ENCODE data around the gene ITSN1.

ITSN1 gene

GRCh38 chr21:33651965-33652680 is 9.8 kb downstream of the ITSN1 start:
- no peaks in the 10 kb centered on the region for H3F3A ChIP-seq (ENCODE audit: control insufficient read depth, insufficient read depth)
- H3K4me2 ChIP-seq (ENCODE audit: low read length) = no peak overlapping the region
- H3K9me2 ChIP-seq (replicated peaks; ENCODE audit: control insufficient read depth, low read length) = no peaks in the 10 kb centered on the region
- H3K27me3 ChIP-seq (ENCODE audit: control insufficient read depth, low read length) = no peaks in the 10 kb centered on the region
- no peaks in the 10 kb centered on the region for H3K36me3 ChIP-seq (ENCODE audit: control insufficient read depth, low read length)
- no peaks in the 10 kb centered on the region for H3K4me1 ChIP-seq (ENCODE audit: control insufficient read depth, low read length)
- peaks cover 6% of the 10 kb centered on the region; the same call in 1 of the 2 replicates for H4K20me1 ChIP-seq (ENCODE audit: control insufficient read depth, insufficient read depth, low read depth, low read length)
- H3K27ac ChIP-seq (ENCODE audit: low read depth, low read length) = no peak overlapping the region
- no peaks in the 10 kb centered on the region for H3K9me3 ChIP-seq (ENCODE audit: control insufficient read depth, insufficient read depth, low read length)
- H3K79me2 ChIP-seq (ENCODE audit: control insufficient read depth, low read length) = peaks cover 35% of the 10 kb centered on the region
- no peak overlapping the region for H3K4me3 ChIP-seq (ENCODE audit: low read length)
- TF ChIP-seq EZH2phosphoT487 (IDR thresholded peaks at IDR 0.05; ENCODE audit: borderline replicate concordance, low read length) (no peak), CTCF (IDR thresholded peaks at IDR 0.05; ENCODE audit: low read depth, low read length, poor library complexity, severe bottlenecking) (no peak)

- H3K4me3 ChIP-seq (ENCODE audit: low read length) = no peak overlapping the region
- no peak for TF ChIP-seq EZH2phosphoT487 (IDR thresholded peaks at IDR 0.05; ENCODE audit: borderline replicate concordance, low read length)
- no peak for TF ChIP-seq CTCF (IDR thresholded peaks at IDR 0.05; ENCODE audit: low read depth, low read length, poor library complexity, severe bottlenecking)
- no peaks in the 10 kb centered on the region for H3K36me3 ChIP-seq (ENCODE audit: control insufficient read depth, low read length)
- H3F3A ChIP-seq (ENCODE audit: control insufficient read depth, insufficient read depth) = no peaks in the 10 kb centered on the region
- H3K4me1 ChIP-seq (ENCODE audit: control insufficient read depth, low read length) = no peaks in the 10 kb centered on the region
- no peaks in the 10 kb centered on the region for H3K27me3 ChIP-seq (ENCODE audit: control insufficient read depth, low read length)
- H4K20me1 ChIP-seq (ENCODE audit: control insufficient read depth, insufficient read depth, low read depth, low read length) = peaks cover 6% of the 10 kb centered on the region; the same call in 1 of the 2 replicates
- no peaks in the 10 kb centered on the region for H3K9me3 ChIP-seq (ENCODE audit: control insufficient read depth, insufficient read depth, low read length)
- no peak overlapping the region for H3K27ac ChIP-seq (ENCODE audit: low read depth, low read length)
- peaks cover 28% of the 10 kb centered on the region for H3K79me2 ChIP-seq (ENCODE audit: control insufficient read depth, low read length)
- H3K9me2 ChIP-seq (replicated peaks; ENCODE audit: control insufficient read depth, low read length) = no peaks in the 10 kb centered on the region
- H3K4me2 ChIP-seq (ENCODE audit: low read length) = no peak overlapping the region
Measured at GRCh38 chr21:33654412-33654811, 12.1 kb downstream of the ITSN1 start.

- H3K4me1 ChIP-seq (ENCODE audit: control insufficient read depth, low read length) = no peaks in the 10 kb centered on the region
- no peak for TF ChIP-seq EZH2phosphoT487 (IDR thresholded peaks at IDR 0.05; ENCODE audit: borderline replicate concordance, low read length)
- TF ChIP-seq CTCF (IDR thresholded peaks at IDR 0.05; ENCODE audit: low read depth, low read length, poor library complexity, severe bottlenecking) = no peak
- H3K36me3 ChIP-seq (ENCODE audit: control insufficient read depth, low read length) = no peaks in the 10 kb centered on the region
- H3F3A ChIP-seq (ENCODE audit: control insufficient read depth, insufficient read depth) = no peaks in the 10 kb centered on the region
- H3K27me3 ChIP-seq (ENCODE audit: control insufficient read depth, low read length) = no peaks in the 10 kb centered on the region
- H3K27ac ChIP-seq (ENCODE audit: low read depth, low read length) = no peak overlapping the region
- peaks cover 6% of the 10 kb centered on the region; the same call in 1 of the 2 replicates for H4K20me1 ChIP-seq (ENCODE audit: control insufficient read depth, insufficient read depth, low read depth, low read length)
- no peak overlapping the region for H3K4me2 ChIP-seq (ENCODE audit: low read length)
- no peaks in the 10 kb centered on the region for H3K9me2 ChIP-seq (replicated peaks; ENCODE audit: control insufficient read depth, low read length)
- peaks cover 27% of the 10 kb centered on the region for H3K79me2 ChIP-seq (ENCODE audit: control insufficient read depth, low read length)
- H3K9me3 ChIP-seq (ENCODE audit: control insufficient read depth, insufficient read depth, low read length) = no peaks in the 10 kb centered on the region
- no peak overlapping the region for H3K4me3 ChIP-seq (ENCODE audit: low read length)
Measured at GRCh38 chr21:33655588-33656221, 13.4 kb downstream of the ITSN1 start.

All from DOHH2 (cell line).